Stimulated activated CD8-positive, alpha-beta memory T cell treated with anti-CD3 and anti-CD28 coated beads, Interleukin-7, amount 100 ng/mL, for 24 hours (primary cell): Measurements from ENCODE around the gene BEGAIN.

ENCODE experiments used
- DNase-seq: peaks from one replicate; pipeline ENCODE4 v3.0.0-alpha.2; 2020; ENCODE audit warnings: low read depth

BEGAIN gene

GRCh38 chr14:100567877-100568163 lies 19.4 kb downstream of the BEGAIN start:
- no peak for DNase-seq

GRCh38 chr14:100567009-100567876 lies 20.0 kb downstream of the BEGAIN start:
- no peak for DNase-seq

GRCh38 chr14:100566586-100566985 lies 20.6 kb downstream of the BEGAIN start:
- no peak for DNase-seq

GRCh38 chr14:100566119-100566518 lies 21.1 kb downstream of the BEGAIN start:
- DNase-seq, result no peak

- DNase-seq, result no peak
Observed at GRCh38 chr14:100565650-100566049, 21.6 kb downstream of the BEGAIN start.

GRCh38 chr14:100564512-100564911 lies 22.7 kb downstream of the BEGAIN start:
- DNase-seq, result no peak

- DNase-seq, result no peak
Observed at GRCh38 chr14:100562751-100563150, 24.5 kb downstream of the BEGAIN start.

GRCh38 chr14:100561005-100561404 lies 26.2 kb downstream of the BEGAIN start:
- DNase-seq, result no peak

GRCh38 chr14:100560471-100560870 lies 26.7 kb downstream of the BEGAIN start:
- no peak for DNase-seq

GRCh38 chr14:100559455-100559854 lies 27.8 kb downstream of the BEGAIN start:
- DNase-seq, result no peak

- DNase-seq, result no peak
Observed at GRCh38 chr14:100558966-100559365, 28.3 kb downstream of the BEGAIN start.

GRCh38 chr14:100558226-100558625 lies 29.0 kb downstream of the BEGAIN start:
- no peak for DNase-seq

GRCh38 chr14:100557658-100558057 lies 29.6 kb downstream of the BEGAIN start:
- DNase-seq, result no peak

- no peak for DNase-seq
Observed at GRCh38 chr14:100556936-100557505, 30.2 kb downstream of the BEGAIN start.

- DNase-seq, result no peak
Observed at GRCh38 chr14:100556140-100556475, 31.1 kb downstream of the BEGAIN start.

GRCh38 chr14:100555436-100556139 lies 31.6 kb downstream of the BEGAIN start:
- no peak for DNase-seq

- no peak for DNase-seq
Observed at GRCh38 chr14:100554696-100555320, 32.4 kb downstream of the BEGAIN start.

GRCh38 chr14:100554082-100554677 lies 33.0 kb downstream of the BEGAIN start:
- no peak for DNase-seq

- DNase-seq, result no peak
Observed at GRCh38 chr14:100553471-100553870, 33.7 kb downstream of the BEGAIN start.

- no peak for DNase-seq
Observed at GRCh38 chr14:100552524-100553125, 34.6 kb downstream of the BEGAIN start.

GRCh38 chr14:100551056-100551455 lies 36.2 kb downstream of the BEGAIN start:
- no peak for DNase-seq
